Frontal cortex (tissue), 4 donors: Measurements from ENCODE around the gene FRAS1. TPM values are rescaled to one million over a fixed set of nuclear protein-coding genes. Genes with fewer than 3 reads are reported as not detected.
"Not testable (repeated sequence)": the region's sequence is repeated elsewhere in the genome, so short reads cannot be mapped to it uniquely, and the experiment has no call there.

Experiments used
- DNase-seq, 2 donors: peaks; one replicate each; pipeline ENCODE4 v3.0.0; 2012; ENCODE audit warnings: low spot score in 2 of 2
- FAIRE-seq: peaks from 2 replicates; lab custom pipeline; 2012; peaks lifted over from hg19 to GRCh38; lab: Jason Lieb, UNC
- total RNA-seq: library from RNA; depleted of rRNA; stranded (reverse); fragments of >200 nt; gene quantifications from one replicate; pipeline ENCODE4 v1.2.3, GENCODE V29; 2014
- donor health status: control.
- donor health status: control.
- donor health status: control.

FRAS1 gene
- total RNA-seq, 1 donor from 2014 or later, result 13.0 TPM

- FAIRE-seq, DNase-seq: not testable (repeated sequence)
These were observed 35.2 kb downstream of the FRAS1 start for GRCh38 chr4:78092350-78092749.

DNA sequence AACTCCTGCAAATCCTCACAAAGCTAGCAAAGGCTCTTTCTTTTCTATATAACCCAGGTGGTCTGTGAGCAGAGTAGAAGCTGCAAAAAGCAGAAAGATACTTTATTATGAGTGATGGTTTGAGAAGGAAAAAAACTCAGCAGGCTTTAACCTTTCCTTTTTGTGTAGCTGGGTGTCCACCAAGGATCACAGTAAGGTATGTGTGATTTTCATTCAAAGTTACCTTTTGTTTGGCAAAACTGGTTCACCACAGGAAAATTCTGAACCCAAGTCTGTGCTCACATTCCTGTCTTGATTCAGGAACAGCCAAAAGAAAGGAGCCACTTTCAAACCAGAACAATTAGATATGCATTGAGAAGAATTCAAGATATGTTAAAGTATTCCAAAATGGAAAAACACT lies 35.7 kb downstream of the FRAS1 start:
- FAIRE-seq (no peak), DNase-seq (no peak)

DNA sequence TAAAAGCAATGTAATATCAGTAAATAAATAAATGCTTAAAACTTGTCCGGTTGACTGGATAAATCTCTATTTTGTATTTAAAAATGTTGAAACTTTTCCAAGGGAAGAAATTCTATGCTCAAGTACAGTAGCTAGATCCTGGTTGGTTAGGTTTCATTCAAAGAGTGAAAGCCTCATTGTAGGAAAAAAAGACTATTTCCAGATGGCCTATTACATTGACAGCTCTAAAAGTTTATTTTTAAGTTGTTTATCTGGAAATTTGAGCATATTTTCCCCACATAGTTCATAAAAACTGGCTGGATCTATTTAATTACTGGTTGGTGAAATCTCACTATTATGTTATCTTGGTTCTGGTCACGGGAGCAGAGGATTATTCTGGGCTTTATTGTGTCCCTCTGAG lies 38.0 kb downstream of the FRAS1 start:
- DNase-seq (no peak), FAIRE-seq (no peak)

DNA sequence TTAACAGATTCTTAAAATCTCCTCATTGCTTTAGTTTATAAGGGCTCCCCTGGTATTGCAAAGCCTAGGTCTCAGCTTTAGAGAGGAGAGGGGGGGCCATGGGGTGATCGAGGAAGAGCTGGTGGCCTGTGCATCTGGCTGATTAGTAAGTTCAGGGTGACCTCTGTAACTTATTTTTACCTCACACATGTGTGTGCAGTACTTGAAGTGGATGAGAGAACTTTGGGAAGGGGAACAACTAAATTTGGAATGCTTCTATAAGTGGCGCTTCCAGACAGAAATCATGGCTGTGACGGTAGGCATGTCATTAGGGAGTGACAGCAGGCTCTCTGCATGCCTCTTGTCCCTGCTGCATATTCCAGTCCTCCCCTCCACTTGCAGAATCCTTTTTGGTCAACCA lies 41.9 kb downstream of the FRAS1 start:
- FAIRE-seq (no peak), DNase-seq (no peak)

GRCh38 chr4:78100060-78100459 lies 42.9 kb downstream of the FRAS1 start:
- FAIRE-seq, result no peak
- no peak for DNase-seq

DNA sequence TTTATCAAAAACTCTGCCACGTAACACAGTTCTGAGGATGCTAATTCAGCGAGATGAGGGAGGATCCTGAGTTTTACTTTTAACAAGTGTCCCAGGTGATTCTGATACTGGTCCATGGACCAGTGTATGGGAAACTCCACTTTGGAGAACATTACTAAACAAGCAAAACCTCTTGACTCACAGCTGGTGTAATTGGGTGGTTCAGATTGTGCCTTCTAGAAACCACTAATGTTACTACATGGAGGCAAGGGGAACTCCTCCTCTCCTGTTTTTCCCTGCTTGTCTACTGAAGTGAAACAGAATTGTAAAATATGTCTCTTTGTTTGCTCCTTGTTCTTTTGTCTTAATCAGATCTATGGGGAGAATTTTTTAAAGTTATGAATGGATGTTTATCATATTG lies 62.6 kb downstream of the FRAS1 start:
- FAIRE-seq, result no peak
- no peak for DNase-seq

GRCh38 chr4:78120144-78120880 lies 63.2 kb downstream of the FRAS1 start:
- no peak for FAIRE-seq
- no peak for DNase-seq

GRCh38 chr4:78121338-78121904 lies 64.3 kb downstream of the FRAS1 start:
- no peak for FAIRE-seq
- no peak for DNase-seq

GRCh38 chr4:78125834-78126331 lies 68.8 kb downstream of the FRAS1 start:
- not testable (repeated sequence) for FAIRE-seq, DNase-seq

DNA sequence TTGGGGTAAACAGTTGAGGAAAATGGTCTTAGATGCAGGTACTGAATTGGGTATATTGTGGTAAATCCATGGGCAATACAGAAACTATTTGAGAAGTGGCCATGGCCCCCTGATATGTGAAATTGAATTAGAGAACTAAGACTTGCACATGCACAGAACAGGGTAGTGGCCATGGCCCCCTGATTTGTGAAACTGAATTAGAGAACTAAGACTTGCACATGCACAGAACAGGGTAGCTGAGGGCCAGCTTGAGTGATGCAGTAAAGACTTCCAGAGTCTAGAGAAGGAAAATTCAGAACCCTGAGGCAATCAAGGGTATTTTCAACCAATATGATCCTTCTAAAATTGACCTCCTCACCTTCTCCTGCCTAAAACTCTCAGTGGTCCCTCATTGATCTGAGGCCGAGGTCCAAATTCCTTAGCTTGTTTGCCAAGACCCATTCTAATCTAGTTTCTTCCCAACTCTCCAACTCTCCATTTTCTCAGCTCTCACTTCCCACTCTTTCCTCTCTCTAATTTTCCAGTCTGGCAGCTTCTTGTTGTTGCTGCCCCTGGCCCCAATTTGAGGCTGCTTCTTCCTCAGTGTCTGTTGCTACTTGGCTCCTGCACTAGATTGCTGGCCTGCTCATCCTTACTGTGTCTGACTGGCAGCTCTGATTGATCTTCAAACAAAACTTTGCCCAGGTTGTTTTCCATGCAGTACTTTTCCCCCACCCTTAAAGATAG lies 72.4 kb downstream of the FRAS1 start:
- no peak for FAIRE-seq

DNA sequence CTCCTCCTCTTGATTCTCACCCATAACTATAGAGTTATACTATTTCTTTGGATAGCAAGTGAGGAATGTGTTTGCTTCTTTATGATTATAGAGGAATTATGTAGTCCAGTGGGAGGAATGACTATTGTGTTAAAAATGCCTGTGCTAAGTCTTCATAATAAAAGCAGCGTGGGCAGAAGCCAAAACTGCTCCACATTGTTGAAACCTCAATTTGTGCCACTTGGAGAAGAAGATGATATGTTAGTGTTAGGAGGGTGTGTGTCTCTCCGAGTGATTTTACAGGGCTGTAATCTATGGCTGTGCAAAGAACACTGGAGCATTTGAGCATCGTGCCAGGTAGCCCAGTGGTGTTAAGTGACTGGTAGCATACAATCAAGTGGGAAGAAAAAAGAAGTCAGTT lies 74.3 kb downstream of the FRAS1 start:
- no peak for FAIRE-seq
- no peak for DNase-seq

More for the DNA sequence above, 72.4 kb downstream of the FRAS1 start:
- no peak for DNase-seq

DNA sequence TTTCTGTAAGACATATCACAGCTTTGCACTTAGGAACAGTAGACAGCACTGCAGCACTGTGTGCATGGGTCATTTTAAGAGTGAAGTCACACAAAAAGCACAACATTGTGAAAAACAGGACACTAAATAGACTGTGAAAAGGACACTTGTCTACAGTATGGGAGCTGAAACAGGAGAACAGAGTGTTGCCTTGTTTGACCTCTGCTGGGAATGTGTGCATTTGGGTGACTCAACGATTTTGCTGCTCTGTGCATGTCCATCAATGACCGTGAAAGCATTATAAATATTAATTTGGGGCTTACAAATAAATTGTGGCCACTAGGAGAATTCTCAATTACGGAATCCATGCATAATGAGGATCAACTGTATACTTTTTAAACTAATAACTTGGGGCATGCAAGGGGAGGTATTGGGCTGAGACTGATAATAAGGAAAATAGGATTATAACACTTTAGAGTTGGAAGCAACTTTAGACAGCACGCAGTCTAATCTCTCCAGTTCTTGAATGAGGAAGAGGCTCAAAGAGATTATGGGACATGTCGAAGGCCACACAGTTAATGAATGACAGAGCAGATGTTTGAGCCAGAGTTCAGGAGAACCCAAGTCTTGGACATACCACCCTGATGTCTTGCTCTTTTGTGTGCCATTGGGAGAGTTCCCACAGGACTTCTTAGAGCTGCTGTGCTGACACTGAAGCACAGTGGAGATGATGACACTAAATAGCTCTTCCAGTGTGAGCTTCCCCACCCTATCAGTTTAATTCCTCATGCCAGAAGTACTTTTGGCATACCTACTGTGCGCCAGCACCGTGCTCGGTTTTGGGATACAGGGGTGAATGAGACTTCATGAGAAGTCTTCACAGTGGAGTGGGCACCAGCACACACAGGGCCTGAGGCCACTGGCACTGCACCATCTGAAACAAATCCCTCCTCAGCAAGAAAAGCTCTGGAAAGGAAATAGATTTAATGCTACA lies 79.3 kb downstream of the FRAS1 start:
- no peak for FAIRE-seq

DNA sequence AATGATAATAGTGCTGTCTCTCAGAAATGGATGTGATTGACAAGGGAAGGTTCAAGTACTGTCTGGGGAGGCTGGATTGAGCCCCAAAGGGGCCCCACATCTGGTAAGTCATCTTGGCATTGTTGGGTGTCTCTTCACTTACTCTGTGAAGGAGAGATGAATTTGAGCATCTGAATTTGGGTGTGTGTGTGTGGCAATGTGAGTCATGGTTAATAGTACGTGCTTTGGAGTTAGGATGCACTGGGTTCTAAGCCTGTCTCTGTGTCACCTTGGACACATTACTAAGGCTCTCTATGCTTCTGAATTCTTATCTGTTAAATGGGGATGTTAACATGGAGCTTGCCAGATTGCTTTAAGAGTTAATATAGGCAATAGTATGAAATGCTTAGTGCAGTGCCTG lies 80.4 kb downstream of the FRAS1 start:
- FAIRE-seq, result no peak
- no peak for DNase-seq

More for the DNA sequence above, 79.3 kb downstream of the FRAS1 start:
- no peak for DNase-seq

DNA sequence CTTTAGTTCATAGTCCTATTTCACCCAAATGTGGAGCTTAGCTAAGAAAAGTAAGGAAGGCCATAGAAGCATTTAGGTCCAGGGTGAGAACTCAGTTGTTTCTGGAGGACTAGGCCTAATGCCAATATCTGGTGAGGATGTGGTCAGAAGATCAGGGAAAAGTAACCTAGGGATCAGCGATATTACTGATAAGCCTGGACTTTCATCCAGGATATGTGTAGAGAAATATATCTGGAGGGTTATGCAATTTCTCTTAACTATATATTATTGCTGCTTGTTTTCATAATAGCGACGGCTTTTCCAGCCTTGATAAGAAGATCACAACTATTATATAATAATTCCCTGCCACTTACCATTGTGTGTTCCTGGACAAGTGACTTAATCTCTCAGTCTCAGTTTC lies 81.1 kb downstream of the FRAS1 start:
- DNase-seq (no peak), FAIRE-seq (no peak)

GRCh38 chr4:78143634-78144033 lies 86.5 kb downstream of the FRAS1 start:
- DNase-seq (no peak), FAIRE-seq (no peak)

- FAIRE-seq, result no peak
These were observed 87.9 kb downstream of the FRAS1 start for GRCh38 chr4:78145008-78145407.

DNA sequence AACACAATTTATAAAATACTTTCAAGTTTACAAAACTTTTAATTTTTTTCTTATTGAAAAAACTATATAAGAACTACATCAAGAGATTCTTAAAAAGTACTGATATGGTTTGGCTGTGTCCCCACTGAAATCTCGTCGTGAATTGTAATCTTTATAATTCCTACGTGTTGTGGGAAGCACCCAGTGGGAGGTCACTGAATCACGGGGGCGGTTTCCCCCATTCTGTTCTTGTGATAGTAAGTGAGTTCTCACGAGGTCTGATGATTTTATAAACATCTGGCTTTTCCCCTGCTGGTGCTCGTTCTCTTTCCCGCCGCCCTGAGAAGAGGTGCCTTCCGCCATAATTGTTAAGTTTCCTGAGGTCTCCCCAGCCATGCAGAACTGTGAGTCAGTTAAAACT lies 88.5 kb downstream of the FRAS1 start:
- FAIRE-seq (no peak), DNase-seq (no peak)

More at GRCh38 chr4:78145008-78145407, 87.9 kb downstream of the FRAS1 start:
- DNase-seq, result no peak

DNA sequence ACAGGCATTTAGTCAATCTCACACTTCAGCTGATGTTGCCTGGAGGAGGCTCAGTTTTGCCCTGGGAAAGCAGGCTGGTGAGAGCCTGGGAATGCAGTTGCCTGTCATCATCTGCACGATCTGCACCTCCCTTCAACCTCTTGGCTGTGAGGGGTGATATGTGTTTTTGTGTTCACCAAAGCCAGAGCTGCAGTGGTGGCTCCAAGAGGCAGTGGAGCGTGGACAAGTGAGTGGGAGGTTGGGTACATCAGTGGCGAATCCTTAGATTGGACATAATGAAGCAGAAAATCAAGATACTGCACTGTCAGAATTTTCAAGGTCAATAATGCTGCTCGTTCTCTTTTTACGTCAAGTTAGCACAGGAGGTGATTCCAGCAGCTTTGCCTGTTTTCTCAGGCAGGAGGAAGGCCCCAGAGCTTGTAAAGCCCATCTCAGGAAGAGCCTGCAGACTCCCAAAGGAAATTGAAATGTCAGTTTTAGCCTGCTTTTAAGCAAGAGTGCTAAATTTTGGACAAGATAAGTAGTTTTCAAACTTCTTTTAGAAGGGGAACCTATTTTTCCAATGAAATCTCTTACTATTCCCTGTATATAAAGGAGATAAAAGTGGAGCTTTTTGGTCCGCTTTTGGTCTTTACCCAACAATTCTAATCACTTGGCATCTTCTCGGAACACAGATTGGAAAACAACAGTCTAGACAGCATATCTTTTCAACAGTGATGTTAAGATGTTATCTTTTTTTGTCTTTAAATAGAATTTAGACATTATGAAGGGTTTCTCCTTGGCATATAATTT lies 92.8 kb downstream of the FRAS1 start:
- FAIRE-seq (no peak), DNase-seq (no peak)

GRCh38 chr4:78150543-78150864 lies 93.4 kb downstream of the FRAS1 start:
- FAIRE-seq (no peak), DNase-seq (no peak)
